ENCODE results near the gene SCARF2. TPM values are rescaled to one million over a fixed set of nuclear protein-coding genes. Genes with fewer than 3 reads are reported as not detected.

Gene SCARF2
- total and polyA plus RNA-seq, 7 donors, result under 0.01 to 12.8 (median 6.4) TPM

DNA sequence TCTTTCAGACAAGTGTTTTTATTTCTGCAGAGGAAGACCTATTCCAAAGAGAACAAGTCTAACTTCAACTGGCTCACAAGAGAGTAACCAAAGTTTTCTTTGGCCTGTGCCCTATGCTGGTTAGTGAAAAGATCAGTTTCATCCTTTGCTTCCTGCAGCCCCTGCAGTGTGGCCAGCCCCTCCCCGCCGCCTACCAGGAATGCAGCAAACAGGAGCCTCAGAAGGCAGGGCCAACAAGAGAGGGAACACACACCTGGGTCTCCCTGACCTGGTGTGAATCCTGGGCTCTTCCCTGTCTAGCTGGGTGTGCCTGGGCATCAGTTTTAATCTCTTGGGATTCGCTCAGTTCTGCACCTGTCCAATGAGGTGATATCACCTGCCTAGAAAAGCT, 21.5 kb upstream of the SCARF2 start:
- Histone ChIP-seq H3K36me3 (peaks cover 0 to 63% (median 6%) of the 10 kb centered on the region in 4 donors), H3K9me3 (no peaks in the 10 kb centered on the region), H3K4me1 (peaks cover 0 to 6% (median 2%) of the 10 kb centered on the region in 4 donors), H3K4me3 (no peak overlapping the region), H3K27ac (no peak overlapping the region), H3K27me3 (no peaks in the 10 kb centered on the region)
- 76 to 89% methylated on average over 3 of the region's 3 CpGs for WGBS, 2 donors
- TF ChIP-seq, protein P1, sequence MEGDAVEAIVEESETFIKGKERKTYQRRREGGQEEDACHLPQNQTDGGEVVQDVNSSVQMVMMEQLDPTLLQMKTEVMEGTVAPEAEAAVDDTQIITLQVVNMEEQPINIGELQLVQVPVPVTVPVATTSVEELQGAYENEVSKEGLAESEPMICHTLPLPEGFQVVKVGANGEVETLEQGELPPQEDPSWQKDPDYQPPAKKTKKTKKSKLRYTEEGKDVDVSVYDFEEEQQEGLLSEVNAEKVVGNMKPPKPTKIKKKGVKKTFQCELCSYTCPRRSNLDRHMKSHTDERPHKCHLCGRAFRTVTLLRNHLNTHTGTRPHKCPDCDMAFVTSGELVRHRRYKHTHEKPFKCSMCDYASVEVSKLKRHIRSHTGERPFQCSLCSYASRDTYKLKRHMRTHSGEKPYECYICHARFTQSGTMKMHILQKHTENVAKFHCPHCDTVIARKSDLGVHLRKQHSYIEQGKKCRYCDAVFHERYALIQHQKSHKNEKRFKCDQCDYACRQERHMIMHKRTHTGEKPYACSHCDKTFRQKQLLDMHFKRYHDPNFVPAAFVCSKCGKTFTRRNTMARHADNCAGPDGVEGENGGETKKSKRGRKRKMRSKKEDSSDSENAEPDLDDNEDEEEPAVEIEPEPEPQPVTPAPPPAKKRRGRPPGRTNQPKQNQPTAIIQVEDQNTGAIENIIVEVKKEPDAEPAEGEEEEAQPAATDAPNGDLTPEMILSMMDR (IDR thresholded peaks at IDR 0.05), result no peak
- TF ChIP-seq POLR2AphosphoS5 (IDR thresholded peaks at IDR 0.05) (no peak), POLR2A (IDR thresholded peaks at IDR 0.05) (no peak), EP300 (IDR thresholded peaks at IDR 0.05) (no peak)
- no peak for DNase-seq
- intact Hi-C loops (cut with DNase I), result no loop called here

DNA sequence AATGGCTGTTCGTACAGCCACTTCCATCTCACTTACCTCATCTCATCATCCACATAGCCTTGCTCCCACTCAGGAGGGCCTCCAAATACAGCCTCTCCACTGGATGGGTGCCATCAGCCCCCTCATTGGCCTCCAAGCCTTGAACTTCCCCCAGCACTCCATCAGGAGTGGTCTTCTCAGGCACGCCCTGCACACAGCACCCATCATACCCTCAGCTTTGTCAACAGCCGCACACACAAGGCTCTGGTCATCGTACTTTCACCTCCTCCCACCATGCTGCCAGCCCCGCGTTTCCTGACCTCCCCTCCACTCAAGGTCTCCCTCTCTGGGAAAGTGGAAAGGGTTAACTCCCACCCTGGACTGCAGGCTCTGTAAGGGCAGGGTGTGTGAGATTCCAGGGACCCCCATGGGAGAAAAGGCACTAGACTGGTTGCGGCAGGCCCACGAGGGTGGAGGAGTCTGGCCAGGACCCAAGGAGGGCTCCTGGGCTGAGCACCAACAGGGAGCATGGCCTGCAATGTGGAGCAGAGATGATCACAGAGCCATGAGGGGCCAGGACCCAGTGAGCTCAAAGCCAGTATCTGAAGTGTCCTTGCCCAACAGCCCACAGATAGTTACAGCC, 21.0 kb upstream of the SCARF2 start:
- DNase-seq, result no peak
- WGBS, 2 donors, result 89 to 90% methylated on average over 8 of the region's 8 CpGs
- intact Hi-C loops (cut with DNase I), result no loop called here

DNA sequence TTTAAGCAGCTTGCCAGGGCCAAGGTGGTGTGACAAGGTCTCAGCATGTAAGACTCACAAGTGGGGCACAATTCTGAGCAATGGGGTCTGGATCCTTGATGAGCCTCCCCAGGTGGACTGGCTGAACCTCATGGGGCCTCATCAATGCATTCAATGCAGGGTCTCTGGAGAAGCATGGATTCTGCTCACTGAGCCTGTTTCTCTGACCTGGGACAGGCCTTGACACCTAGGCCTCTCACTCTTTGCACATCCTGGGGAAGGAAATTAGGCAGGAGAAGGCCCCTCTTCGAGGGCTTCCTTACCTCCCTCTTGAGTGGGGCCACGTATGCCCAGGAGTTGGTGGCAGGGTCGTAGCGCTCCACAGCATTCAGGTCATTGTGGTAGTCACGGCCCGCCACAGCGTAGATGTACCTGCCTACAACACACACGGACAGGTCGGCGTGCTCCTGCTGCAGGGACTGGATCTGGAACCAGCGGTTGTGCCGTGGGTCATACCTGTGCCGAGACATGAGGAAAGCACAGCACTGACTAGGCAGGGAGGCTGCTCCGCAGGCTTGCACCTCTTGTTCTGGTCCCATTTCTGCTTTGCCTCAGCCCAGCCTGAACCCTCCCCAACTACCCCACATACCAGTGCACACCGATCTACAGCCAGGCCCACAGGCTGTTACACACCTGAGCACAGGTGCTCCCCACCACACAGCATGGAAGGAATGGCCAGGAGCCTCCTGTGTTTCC, 20.0 kb upstream of the SCARF2 start:
- Histone ChIP-seq H3K4me1 (no peaks in the 10 kb centered on the region), H3K27ac (no peak overlapping the region), H3K27me3 (no peaks in the 10 kb centered on the region), H3K36me3 (peaks cover 0 to 52% (median 6%) of the 10 kb centered on the region in 4 donors), H3K9me3 (no peaks in the 10 kb centered on the region), H3K4me3 (no peak overlapping the region)
- intact Hi-C loops (cut with DNase I), result no loop called here
- no peak for TF ChIP-seq POLR2AphosphoS5 (IDR thresholded peaks at IDR 0.05)
- TF ChIP-seq EP300 (IDR thresholded peaks at IDR 0.05), result no peak
- TF ChIP-seq, protein P1 (IDR thresholded peaks at IDR 0.05), result no peak
- TF ChIP-seq POLR2A (IDR thresholded peaks at IDR 0.05), result no peak
- DNase-seq, result peak; percentile 55
- WGBS, 2 donors, result 93 to 95% methylated on average over 15 of the region's 15 CpGs

More for the DNA sequence above, 21.0 kb upstream of the SCARF2 start:
- Histone ChIP-seq H3K4me1 (peaks cover 0 to 6% (median under 1%) of the 10 kb centered on the region in 4 donors), H3K27me3 (no peaks in the 10 kb centered on the region), H3K36me3 (peaks cover 0 to 58% (median 6%) of the 10 kb centered on the region in 4 donors), H3K9me3 (no peaks in the 10 kb centered on the region), H3K27ac (no peak overlapping the region), H3K4me3 (no peak overlapping the region)
- TF ChIP-seq POLR2A (IDR thresholded peaks at IDR 0.05) (no peak), EP300 (IDR thresholded peaks at IDR 0.05) (no peak), POLR2AphosphoS5 (IDR thresholded peaks at IDR 0.05) (no peak)
- TF ChIP-seq, protein P1 (IDR thresholded peaks at IDR 0.05), result no peak

DNA sequence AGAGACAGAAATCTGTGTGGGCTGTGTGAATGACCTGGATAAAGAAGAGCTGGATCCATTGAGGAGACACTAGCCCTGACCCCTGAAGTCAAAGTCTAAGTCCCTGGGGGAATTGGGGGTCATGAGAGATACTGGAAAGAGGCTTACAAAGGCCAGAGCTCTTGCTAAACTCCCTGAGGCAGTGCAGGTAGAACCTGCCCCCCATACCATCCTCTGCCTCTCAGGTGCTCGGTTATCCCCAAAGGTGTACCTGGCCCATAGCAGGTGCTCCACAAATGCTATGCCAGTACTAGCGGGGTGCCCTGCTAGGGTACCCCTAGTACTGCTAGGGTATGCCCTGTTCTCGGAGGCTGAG, 19.1 kb upstream of the SCARF2 start:
- TF ChIP-seq POLR2A (IDR thresholded peaks at IDR 0.05) (no peak), EP300 (IDR thresholded peaks at IDR 0.05) (no peak), POLR2AphosphoS5 (IDR thresholded peaks at IDR 0.05) (no peak)
- TF ChIP-seq, protein P1 (IDR thresholded peaks at IDR 0.05), result no peak
- intact Hi-C loops (cut with DNase I), result loop anchor here (1.0 kb wide), 1 partner anchor 38 kb away; no protein-coding TSS in a partner anchor
- Histone ChIP-seq H3K9me3 (no peaks in the 10 kb centered on the region), H3K4me1 (no peaks in the 10 kb centered on the region), H3K4me3 (no peak overlapping the region), H3K36me3 (peaks cover 0 to 61% (median 6%) of the 10 kb centered on the region in 4 donors), H3K27me3 (no peaks in the 10 kb centered on the region), H3K27ac (no peak overlapping the region)
- DNase-seq, result peak; percentile 24
- 95 to 96% methylated on average over 3 of the region's 3 CpGs for WGBS, 2 donors
